AG08396 (cell line): ENCODE data around the gene ARHGAP24.
"Not testable (repeated sequence)": the region's sequence is repeated elsewhere in the genome, so short reads cannot be mapped to it uniquely, and the experiment has no call there.

Source experiments
- DNase-seq: peaks from one replicate; pipeline ENCODE4 v3.0.0; 2012; ENCODE audit warnings: low spot score, mixed read lengths

Gene ARHGAP24

DNA sequence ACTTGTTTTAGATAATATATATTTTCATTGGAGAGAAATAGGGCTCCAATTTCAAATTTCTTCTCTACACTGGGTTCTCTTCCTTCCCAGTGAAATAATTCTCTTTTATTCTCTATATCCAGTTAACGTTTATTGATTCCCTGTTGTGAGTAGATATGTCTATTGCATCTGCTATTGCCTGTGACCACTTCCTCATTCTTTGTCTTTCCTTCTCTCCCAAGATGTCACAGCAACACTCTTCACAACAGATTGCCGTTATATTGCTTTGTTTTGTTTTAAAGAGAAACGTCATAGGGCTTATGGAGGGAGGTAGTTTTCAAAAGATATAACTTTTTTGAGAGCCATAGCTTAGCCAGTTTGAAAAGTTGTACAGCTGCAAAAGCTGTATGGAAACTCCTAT lies 343.8 kb downstream of the ARHGAP24 start:
- no peak for DNase-seq

DNA sequence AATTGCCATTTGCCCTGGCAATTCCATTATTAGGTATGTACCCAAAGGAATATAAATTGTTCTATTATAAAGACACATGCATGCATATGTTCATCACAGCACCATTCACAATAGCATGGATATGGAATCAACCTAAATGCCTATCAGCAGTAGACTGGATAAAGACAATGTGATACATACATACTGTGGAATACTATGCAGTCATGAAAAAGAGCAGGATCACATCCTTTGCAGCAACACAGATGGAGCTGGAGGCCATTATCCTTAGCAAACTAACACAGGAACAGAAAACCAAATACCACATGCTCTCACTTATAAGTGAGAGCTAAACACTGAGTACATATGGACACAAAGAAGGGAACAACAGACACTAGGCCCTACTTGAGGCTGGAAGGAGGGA lies 345.2 kb downstream of the ARHGAP24 start:
- not testable (repeated sequence) for DNase-seq

DNA sequence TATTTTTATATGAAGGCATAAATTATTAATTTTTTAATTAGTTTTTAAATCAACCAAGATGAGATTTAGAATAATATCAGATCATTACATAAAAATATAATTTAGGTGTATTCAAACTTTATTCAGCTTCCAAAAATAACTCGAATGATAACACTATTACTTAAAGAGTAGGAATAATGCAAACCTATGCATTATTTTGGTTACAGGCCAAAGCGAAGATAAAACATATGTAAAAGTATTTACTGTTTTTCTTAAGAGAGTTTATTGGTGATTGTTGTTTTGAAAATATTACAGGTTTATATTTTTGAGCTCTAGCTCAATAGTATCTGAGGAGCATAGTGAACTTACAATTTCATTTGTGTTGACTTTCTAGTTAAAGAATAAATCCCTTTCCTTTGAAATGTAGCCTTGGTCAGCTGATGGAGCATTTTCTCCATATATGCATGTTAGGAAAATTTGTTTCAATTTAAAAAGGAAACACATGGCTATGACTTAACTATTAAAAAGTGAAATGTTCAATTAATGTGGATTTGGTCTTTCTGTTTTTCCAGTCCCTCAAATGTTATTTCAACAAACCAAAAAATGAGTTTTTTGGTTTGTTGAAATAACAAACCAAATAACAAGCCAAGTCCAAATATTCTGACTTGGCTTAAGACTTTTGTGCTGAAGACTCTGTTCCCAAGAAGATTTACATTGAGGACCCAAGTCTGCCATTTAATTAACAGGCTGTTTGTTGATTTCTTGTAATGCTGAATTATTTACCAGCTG lies 346.9 kb downstream of the ARHGAP24 start:
- DNase-seq = no peak

DNA sequence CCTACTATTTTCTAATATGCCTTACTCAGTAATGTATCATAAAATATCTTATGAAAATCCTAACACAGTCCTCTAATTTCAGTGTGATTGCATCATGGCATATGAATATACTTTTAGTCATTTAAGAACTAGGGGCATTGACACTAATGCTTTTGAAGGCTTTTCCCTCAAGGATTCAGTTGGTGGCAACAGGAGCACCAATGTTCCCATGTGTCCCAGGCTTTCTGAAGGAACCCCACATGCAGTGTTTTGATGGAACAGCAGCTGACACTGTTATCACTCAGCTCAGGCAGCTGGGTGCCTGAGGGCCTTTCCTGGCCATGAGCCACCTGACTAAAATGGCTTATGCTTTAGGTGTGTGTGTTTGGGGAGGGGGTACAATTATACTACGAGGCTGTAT lies 348.3 kb downstream of the ARHGAP24 start:
- DNase-seq = no peak

DNA sequence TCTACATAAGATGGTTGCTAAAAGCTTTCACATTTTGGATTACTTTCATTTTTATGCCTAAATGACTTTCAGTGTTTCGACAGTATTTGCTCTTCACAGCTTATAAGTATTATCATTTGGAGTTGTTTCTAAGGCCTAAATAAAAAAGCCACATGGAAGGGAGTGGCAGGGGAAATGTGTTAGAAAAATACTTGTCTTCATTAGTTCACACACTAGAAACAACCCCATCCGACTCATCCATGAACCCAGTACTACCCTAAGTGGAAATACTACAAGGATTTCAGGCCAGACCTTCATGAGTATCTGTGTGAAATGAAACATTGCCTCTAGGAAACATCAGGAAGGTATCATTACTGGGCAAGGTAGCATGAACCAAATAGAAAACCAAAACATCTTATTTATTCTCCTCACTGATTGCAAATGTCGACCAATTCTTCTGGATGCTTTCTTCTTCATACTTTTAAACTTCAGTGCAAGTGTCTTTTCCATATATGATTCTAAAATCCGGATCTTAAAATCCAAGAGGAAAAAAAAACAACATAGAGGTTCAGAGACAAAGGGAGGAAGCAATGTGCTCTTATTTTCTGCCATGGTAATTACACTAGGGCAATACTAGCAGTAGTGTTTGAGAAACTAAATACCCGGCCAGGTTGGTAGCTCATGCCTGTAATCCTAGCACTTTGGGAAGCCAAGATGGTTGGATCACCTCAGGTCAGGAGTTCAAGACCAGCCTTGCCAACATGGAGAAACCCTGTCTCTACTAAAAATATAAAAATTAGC lies 349.4 kb downstream of the ARHGAP24 start:
- no peak for DNase-seq

DNA sequence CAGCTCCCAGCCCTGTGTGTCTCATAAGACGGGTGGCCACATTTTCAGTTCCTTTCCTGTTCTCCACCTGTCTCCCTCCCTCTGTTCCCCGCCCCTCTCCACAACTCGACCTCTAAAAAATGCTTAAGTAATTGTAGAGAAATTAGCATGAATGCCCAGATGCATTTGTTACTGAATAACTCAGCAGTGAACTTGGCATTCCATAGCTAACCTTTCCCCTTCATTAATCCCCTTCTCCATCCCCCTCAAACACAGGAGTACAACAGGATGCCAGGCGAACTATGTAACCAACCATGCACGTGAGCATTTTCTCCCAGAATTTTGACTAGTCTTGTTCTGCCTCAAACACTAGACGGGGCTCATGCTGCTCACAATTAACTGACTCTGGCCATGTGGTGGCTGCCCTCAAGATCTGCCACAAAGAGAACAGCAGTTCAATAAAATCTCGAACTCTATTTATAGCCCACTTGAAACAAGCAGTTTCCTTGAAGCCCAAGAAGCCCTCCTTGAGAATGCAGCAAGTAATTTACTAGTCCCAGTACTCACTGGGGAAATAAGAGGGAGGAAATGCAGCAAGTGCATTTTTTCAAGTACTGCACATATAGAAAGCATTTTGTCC lies 351.2 kb downstream of the ARHGAP24 start:
- DNase-seq = peak; percentile 50

DNA sequence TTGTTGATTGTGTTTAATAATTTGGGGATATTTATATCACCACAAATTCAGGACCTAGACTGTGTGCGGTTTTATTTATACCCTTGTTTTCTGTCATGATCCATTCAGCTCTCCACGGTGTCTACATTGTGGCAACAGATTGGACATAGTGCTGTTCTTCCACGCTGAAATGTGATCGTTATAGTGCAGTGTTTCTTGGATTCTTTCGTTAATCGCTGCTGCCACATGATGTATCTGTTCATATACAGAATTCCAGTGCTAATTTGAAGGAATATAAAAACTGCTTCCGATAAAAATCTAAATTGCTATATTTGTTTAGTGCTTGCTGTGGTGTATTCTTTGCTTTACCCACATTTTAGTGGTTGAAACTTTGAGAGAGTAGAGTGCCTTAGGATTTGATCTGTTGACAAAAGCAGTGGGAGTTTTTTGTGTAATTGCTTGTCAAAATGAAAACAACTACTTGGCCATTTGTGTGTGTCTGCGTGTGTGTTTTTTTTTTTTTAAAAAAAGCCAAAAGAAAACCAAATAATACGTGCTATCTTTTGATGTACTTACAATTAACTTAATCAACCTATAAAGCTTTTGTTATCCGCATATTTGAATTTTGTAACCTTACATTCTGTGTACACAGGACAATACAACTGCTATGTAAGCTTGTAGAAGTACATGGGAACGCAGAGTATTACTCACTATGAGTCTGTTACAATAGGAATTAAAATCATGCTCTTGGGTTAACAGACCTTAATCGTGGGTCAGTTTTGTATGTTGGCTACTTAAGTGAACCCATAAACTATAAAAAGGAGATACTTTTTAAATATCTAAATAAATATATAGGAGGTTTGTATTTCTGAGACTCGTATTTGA lies 353.3 kb downstream of the ARHGAP24 start:
- no peak for DNase-seq

DNA sequence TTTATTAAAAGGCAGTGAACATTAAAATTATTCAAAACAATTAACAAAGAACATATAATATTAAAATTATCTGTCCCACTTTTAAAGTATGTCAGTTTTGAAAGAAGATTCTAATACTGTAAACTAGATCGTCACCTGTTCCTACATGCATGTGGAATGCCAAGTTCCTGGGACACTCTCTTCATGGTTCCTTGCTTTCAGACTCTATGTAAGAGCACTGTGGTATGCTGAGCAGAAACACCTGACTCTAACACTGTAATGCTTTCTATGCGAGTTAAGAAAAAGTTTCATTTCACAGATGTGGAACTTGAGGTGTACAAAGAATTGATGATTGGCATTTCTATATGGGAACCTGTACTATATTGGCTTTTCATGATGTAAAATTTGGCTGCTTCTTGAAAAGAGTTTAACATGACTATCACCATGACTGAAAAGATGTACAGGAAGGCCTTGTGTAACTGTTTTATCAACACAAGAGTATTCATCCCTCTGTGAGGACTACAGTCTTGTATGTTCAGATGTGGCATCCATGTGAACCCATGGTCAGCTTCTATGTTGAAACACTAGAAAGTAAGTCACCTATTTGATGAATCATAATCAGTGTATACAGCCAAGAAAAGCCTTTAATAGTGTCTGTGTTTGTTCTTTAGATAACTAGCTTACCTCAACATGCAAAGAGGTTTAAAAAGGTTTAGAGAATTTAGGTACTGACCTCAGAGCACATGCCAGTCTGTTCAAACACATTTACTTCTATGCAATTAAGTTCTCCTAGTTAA lies 354.5 kb downstream of the ARHGAP24 start:
- DNase-seq = no peak

DNA sequence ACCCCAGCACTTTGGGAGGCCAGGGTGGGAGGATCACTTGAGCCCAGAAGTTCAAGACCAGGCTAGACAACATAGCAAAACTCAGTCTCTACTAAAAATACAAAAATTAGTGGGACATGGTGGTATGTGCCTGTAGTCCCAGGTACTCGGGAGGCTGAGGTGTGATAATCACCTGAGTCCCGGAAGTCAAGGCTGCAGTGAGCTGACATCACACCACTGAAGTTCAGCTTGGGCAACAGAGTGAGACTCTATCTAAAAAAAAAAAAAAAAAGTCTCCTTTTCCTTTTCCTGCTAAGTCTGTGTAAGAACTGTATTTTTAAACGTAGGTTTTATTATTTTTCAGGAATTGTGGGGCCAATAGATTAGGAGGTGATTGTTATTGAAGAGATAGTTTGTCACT lies 356.7 kb downstream of the ARHGAP24 start:
- DNase-seq = no peak

DNA sequence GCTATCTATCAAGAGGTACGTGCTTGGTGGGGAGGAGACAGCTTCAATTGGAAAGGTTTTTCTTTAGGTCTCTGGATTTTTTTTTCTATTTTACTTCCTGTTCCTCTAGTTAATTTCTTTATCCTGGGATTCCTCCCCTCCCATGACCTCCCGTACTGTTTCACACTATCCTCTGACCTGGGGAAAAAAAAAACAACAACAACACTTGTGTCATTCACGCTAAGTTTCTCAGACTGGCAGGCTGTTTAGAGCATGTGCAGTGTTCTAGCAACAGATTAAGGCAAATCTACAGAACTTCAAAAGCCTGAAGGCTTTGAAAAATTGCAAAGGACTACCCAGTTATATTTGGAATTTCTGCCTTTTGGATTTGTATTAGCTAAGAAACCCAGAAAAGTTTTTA lies 358.4 kb downstream of the ARHGAP24 start:
- DNase-seq = no peak

DNA sequence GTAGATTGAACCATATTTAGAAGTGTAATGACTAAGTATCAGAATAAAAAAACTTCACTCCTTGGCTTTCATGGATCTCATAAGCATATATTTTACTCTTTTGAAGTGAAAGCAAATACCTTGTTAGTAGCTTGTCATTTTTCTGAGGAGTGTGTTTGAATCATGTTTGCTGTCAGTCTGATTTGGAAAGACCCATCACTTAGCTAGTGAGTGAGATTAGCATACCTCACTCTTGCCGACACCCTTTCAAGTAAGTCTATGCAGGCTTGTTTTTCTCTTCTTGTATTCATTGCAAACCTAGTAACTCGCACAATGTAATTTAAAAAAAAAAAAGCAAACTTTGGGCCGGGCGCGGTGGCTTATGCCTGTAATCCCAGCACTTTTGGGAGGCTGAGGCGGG lies 360.0 kb downstream of the ARHGAP24 start:
- DNase-seq = no peak

DNA sequence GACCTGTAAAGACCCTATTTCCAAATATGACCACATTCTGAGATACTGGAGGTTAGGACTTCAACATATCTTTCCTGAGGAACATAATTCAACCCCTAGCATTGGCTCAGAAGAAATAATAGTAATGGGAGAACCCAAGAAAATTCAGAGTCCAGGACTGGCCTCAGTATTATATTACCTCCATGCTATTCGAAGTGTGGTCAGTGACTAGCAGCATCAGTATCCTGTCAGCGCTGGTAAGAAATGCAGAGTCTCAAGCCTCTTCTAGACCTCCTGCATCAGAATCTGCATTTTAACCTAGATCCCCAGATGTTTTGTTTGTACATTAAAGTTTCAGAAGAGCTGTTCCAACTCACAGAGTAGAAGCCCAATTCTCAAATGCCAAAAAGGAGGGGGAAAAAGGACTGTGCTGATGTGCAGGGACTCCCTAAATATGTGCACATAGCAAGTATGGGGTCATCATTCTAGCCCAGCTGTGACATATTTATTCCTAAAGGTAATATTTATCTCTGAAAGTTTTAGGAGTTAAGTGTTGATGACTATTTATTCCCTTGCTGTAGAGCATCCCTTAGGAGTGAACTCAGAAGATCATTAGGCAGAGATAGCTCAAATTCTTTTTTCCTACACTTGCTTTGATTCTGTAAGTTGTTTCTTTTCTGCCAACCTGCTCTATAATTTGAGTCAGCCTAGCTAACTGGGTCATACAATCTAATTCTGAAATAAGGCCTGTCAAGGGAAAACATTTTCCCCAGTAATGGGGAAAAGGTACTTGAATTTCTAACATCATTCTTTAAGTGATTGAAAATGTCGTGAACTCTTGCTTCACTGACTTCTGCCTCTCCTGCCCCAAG lies 361.9 kb downstream of the ARHGAP24 start:
- DNase-seq = no peak

DNA sequence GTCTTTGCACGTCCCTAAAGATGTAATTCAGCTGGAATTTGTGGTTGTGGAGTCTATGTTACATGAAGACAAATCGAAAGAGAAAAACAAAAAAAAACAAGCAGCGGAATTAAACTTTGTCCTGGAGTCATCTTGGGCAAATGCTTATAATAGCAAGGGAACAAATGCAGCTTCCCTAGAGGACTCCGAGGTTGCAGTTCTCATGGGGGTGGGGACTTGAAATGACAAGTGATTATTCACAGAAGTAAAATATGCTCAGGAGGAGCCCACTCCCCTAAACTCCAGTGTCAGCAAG lies 362.4 kb downstream of the ARHGAP24 start:
- no peak for DNase-seq

DNA sequence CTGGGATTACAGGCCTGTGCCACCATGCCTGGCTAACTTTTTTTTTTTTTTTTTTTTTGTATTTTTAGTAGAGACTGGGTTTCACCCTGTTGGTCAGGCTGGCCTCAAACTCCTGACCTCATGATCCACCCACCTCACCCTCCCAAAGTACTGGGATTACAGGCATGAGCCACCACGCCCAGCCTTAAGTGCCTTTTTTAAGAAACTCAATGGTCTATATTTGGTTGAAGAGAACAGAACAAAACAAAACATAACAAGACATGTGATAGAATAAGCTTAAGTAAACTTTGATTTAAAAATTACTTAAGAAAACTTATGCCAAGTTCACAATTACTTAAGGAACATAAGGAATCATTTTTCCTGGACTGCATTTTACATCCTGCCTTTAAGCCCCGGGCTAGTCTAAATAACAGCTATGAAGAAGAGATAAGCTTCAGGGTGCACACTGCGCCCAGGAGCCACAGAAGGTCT lies 365.1 kb downstream of the ARHGAP24 start:
- not testable (repeated sequence) for DNase-seq

DNA sequence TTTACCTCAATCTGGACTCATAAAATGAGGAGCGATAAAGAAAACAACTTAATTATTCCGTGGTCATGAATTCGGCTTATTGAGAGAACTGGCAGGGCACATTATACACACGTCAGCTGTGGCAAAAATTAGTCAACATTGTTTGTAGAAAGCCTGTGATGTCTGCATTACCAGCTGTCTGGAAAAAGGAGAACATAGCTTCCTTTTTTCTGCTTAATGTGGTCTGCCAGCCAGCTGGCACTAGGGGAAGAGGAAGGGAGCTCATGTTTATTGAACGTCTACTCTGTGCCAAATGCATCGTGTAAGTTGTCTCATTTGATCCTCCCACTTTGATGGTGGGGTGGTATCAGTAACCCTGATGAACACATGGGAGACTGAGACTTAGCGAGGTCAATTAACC lies 367.6 kb downstream of the ARHGAP24 start:
- no peak for DNase-seq

DNA sequence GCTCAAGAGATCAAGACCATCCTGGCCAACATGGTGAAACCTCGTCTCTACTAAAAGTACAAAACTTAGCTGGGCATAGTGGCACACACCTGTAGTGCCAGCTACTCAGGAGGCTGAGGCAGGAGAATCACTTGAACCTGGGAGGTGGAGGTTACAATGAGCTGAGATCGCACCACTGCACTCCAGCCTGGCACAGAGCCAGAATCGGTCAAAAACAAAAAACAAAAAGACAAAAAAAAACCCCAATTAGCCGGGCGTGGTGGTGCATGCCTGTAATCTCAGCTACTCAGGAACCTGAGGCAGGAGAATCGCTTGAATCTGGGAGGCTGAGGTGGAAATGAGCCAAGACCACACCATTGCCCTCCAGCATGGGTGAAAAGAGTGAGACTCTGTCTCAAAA lies 378.8 kb downstream of the ARHGAP24 start:
- not testable (repeated sequence) for DNase-seq

DNA sequence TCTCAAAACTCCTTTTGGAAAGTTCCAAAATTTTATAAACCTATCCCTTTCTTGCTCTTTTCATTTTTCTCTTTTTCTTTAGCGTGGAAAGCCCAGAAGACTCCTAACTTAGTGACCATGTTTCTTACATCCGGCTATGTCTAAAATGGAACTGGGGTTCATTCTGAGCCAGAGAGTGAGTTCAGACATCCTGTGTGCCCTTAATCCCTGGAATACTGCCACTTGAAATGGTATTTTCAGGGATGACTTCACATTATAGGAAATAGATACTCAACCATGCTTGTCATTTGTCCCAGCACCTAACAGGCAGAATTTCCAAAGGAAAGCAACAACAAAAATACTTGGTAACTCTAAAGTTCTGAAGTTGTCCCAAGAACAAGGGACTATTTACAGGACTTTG lies 379.6 kb downstream of the ARHGAP24 start:
- no peak for DNase-seq

DNA sequence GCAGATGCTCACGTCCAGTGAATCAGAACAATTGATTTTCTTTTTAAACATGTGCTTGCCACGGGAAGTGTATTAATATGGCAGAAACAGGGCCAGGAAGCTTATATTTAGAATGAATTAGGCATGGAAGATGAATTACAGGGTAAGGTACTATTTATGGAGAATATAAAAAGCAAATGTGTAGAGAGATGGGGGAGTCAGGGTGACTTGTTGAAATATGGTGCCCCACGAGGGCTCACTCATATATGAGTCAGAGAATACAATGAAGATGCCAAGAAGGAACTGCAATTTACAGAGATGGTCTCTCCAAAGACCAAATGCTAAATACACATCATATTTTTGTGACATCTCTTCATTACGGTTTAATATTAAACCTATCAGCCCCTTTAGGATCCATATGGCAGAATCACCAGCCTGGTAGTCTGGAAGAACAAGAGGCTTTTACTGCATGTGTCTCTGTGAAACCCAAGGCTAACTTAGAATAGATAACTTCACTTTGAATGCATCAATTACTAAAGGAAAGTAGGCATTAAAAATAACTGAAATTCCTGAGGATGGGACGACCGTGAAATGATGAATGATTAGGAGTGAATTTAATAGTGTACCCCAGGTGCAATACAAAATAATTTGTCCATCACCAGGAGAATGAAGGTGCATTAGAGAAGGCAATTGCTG lies 385.3 kb downstream of the ARHGAP24 start:
- peak; percentile 12 for DNase-seq

DNA sequence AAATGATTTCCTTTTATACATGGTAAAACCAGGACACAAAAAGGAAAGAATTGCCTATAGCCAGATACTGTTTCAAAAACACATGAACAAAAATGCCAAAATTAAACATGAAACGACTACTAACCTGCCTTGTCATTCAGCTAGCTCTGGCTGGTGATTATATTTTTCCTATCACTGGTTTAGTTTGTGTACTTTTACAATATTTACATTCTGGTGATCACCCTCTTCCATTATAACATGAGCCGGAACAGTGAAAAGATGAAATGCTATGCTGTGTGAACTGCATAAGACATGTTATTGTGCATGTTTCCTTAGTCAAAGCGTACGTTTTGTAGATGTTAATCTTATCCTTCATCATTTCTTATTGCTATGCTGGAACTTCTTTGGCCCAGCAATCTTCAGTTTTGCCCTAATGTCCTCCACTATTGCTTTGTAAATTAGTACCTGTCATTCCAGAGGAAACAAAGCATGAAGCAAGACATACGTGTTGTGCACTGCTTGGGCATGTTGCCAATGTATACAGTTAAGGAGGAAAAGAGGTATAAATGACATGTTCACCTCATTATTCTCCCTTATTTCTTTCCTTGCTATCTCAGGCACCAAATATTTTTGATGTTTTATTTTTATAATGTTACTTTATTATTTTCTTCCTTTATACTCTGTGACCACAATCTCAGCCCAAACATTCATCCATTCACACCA lies 386.3 kb downstream of the ARHGAP24 start:
- no peak for DNase-seq
